Activated CD8-positive, alpha-beta memory T cell treated with anti-CD3 and anti-CD28 coated beads for 1 hour (primary cell): ENCODE measurements around the gene TMEM273.
"Not testable (repeated sequence)": the region's sequence is repeated elsewhere in the genome, so short reads cannot be mapped to it uniquely, and the experiment has no call there.

Experiments used
- DNase-seq, 2 donors: peaks; one replicate each; pipeline ENCODE4 v3.0.0-alpha.2; 2020; ENCODE audit warnings: low read depth in 1 of 2; ENCODE audit errors: extremely low read depth in 1 of 2

TMEM273 gene

GRCh38 chr10:49207113-49207512 lies 18.9 kb upstream of the TMEM273 start:
- DNase-seq, result no peak

GRCh38 chr10:49205206-49205605 lies 17.0 kb upstream of the TMEM273 start:
- no peak for DNase-seq

- DNase-seq, result no peak
Observed at GRCh38 chr10:49204119-49204518, 15.9 kb upstream of the TMEM273 start.

GRCh38 chr10:49202266-49202665 lies 14.1 kb upstream of the TMEM273 start:
- no peak for DNase-seq

GRCh38 chr10:49200854-49201253 lies 12.7 kb upstream of the TMEM273 start:
- DNase-seq, result no peak

GRCh38 chr10:49197171-49197570 lies 9.0 kb upstream of the TMEM273 start:
- no peak for DNase-seq

- not testable (repeated sequence) for DNase-seq
Observed at GRCh38 chr10:49195864-49196263, 7.7 kb upstream of the TMEM273 start.

- DNase-seq, result no peak
Observed at GRCh38 chr10:49194212-49194920, 6.2 kb upstream of the TMEM273 start.

- no peak for DNase-seq
Observed at GRCh38 chr10:49191349-49191748, 3.2 kb upstream of the TMEM273 start.

GRCh38 chr10:49189422-49189821 lies 1.2 kb upstream of the TMEM273 start:
- no peak for DNase-seq

GRCh38 chr10:49187044-49187484 lies 1.1 kb downstream of the TMEM273 start:
- no peak for DNase-seq

- DNase-seq, result no peak
Observed at GRCh38 chr10:49186613-49187012, 1.6 kb downstream of the TMEM273 start.

GRCh38 chr10:49185213-49185612 lies 3.0 kb downstream of the TMEM273 start:
- no peak for DNase-seq

- DNase-seq, result no peak
Observed at GRCh38 chr10:49184642-49185111, 3.5 kb downstream of the TMEM273 start.

- no peak for DNase-seq
Observed at GRCh38 chr10:49183596-49184542, 4.3 kb downstream of the TMEM273 start.

GRCh38 chr10:49182776-49183175 lies 5.4 kb downstream of the TMEM273 start:
- DNase-seq, result no peak

GRCh38 chr10:49180444-49180860 lies 7.7 kb downstream of the TMEM273 start:
- DNase-seq, result no peak

- DNase-seq, result no peak
Observed at GRCh38 chr10:49179699-49180443, 8.3 kb downstream of the TMEM273 start.

GRCh38 chr10:49178489-49179471 lies 9.4 kb downstream of the TMEM273 start:
- no peak for DNase-seq
